Erythroblast (primary cell): ENCODE measurements around the gene ICAM1.
A peak's percentile ranks its signal among the peaks of the same experiment; 100 is the strongest.

ENCODE experiments used
- DNase-seq, 2 experiments: peaks; one replicate each; lab custom pipeline; 2025; lab: John Stamatoyannopoulos, UW
- GATA1 ChIP-seq: IDR thresholded peaks from 2 replicates; pipeline ENCODE4 v1.6.1; 2011; ENCODE audit warnings: low read depth, mild to moderate bottlenecking, control low read depth, low read length, moderate library complexity
- POLR2A ChIP-seq: IDR thresholded peaks from 2 replicates; pipeline ENCODE4 v1.6.1; 2011; ENCODE audit warnings: mild to moderate bottlenecking, low read length

The ICAM1 gene

GRCh38 chr19:10290357-10290875, 19.5 kb downstream of the ICAM1 start:
- DNase-seq, result peak in 1 of 2 experiments; percentile 68
- TF ChIP-seq GATA1, result no peak
- no peak for TF ChIP-seq POLR2A

- no peak for TF ChIP-seq GATA1
- TF ChIP-seq POLR2A, result peak; percentile 73
Measured at GRCh38 chr19:10290876-10291553, 20.1 kb downstream of the ICAM1 start.

GRCh38 chr19:10291554-10292205, 20.8 kb downstream of the ICAM1 start:
- TF ChIP-seq POLR2A (no peak), GATA1 (no peak)
- no peak for DNase-seq

More at GRCh38 chr19:10290876-10291553, 20.1 kb downstream of the ICAM1 start:
- peak; percentile 84 to 90 for DNase-seq

GRCh38 chr19:10292206-10292788, 21.4 kb downstream of the ICAM1 start:
- TF ChIP-seq GATA1, result no peak
- no peak for TF ChIP-seq POLR2A
- DNase-seq, result peak; percentile 94 to 97

- TF ChIP-seq POLR2A (no peak), GATA1 (no peak)
- peak; percentile 87 for DNase-seq
Measured at GRCh38 chr19:10292789-10293636, 22.1 kb downstream of the ICAM1 start.

GRCh38 chr19:10293637-10294367, 22.9 kb downstream of the ICAM1 start:
- TF ChIP-seq GATA1 (no peak), POLR2A (no peak)
- DNase-seq, result no peak

GRCh38 chr19:10294368-10294697, 23.4 kb downstream of the ICAM1 start:
- TF ChIP-seq POLR2A (no peak), GATA1 (no peak)
- no peak for DNase-seq

GRCh38 chr19:10295305-10295846, 24.5 kb downstream of the ICAM1 start:
- TF ChIP-seq POLR2A (peak; percentile 29), GATA1 (no peak)
- DNase-seq, result peak; percentile 76

GRCh38 chr19:10295847-10296591, 25.1 kb downstream of the ICAM1 start:
- peak; percentile 66 to 73 for DNase-seq
- TF ChIP-seq POLR2A (no peak), GATA1 (no peak)

- TF ChIP-seq POLR2A (peak; percentile 53), GATA1 (no peak)
- peak; percentile 91 to 93 for DNase-seq
Measured at GRCh38 chr19:10299545-10300458, 28.9 kb downstream of the ICAM1 start.

GRCh38 chr19:10305139-10305806, 34.4 kb downstream of the ICAM1 start:
- DNase-seq, result no peak
- TF ChIP-seq GATA1 (no peak), POLR2A (no peak)
